KBM-7 (cell line): Measurements from ENCODE around the gene TBX22.
"Not testable (repeated sequence)": the region's sequence is repeated elsewhere in the genome, so short reads cannot be mapped to it uniquely, and the experiment has no call there.

Experiments
- DNase-seq: peaks from one replicate; pipeline ENCODE4 v3.0.0-alpha.2; 2015
- in situ Hi-C: fragments of 300-500 bp; cut with MboI; formaldehyde crosslinking; loops from 2 replicates; pipeline ENCODE4 v1.14.3; 2020; ENCODE audit warnings: low sequenced_read_pairs, low pct_unique_long_range_greater_than_20kb, mixed read lengths

The TBX22 gene

GRCh38 chrX:80014141-80014940, at the start of gene TBX22:
TSS of gene TBX22 (plus strand) at chrX:80014753. CDS start at chrX:80022270, 7,517 bp downstream.
- no peak for DNase-seq
- in situ Hi-C loops: no loop called here

GRCh38 chrX:79975605-79976004, 38.9 kb upstream of the TBX22 start:
- DNase-seq: no peak
- in situ Hi-C loops: no loop called here

GRCh38 chrX:80004458-80004857, 10.1 kb upstream of the TBX22 start:
- in situ Hi-C loops: no loop called here
- no peak for DNase-seq

GRCh38 chrX:80011522-80011921, 3.0 kb upstream of the TBX22 start:
- no peak for DNase-seq
- in situ Hi-C loops: no loop called here

- no peak for DNase-seq
- in situ Hi-C loops: no loop called here
These were observed 1.6 kb downstream of the TBX22 start for GRCh38 chrX:80016182-80016581.

- no peak for DNase-seq
- in situ Hi-C loops: no loop called here
These were observed 7.1 kb downstream of the TBX22 start for GRCh38 chrX:80021621-80022020.

- no peak for DNase-seq
- in situ Hi-C loops: no loop called here
These were observed 7.9 kb downstream of the TBX22 start for GRCh38 chrX:80022363-80023031.

GRCh38 chrX:80026116-80026515, 11.6 kb downstream of the TBX22 start:
- in situ Hi-C loops: no loop called here
- DNase-seq: no peak

- DNase-seq, in situ Hi-C loops: not testable (repeated sequence)
These were observed 51.6 kb downstream of the TBX22 start for GRCh38 chrX:80066156-80066555.

GRCh38 chrX:80075625-80076024, 61.1 kb downstream of the TBX22 start:
- in situ Hi-C loops, DNase-seq: not testable (repeated sequence)
